A673 (cell line): Measurements from ENCODE around the gene PRMT7.

Source experiments
- CTCF ChIP-seq: fragments of 300-800, 200-600 bp; sonication (generic); conservative IDR thresholded peaks from 2 replicates; pipeline ENCODE4 v1.5.1; 2017; ENCODE audit warnings: low read depth, mild to moderate bottlenecking, antibody characterized with exemption, low read length, moderate library complexity, mixed read lengths
- EZH2 ChIP-seq: fragments of 200-600 bp; sonication (generic); IDR thresholded peaks from 2 replicates; pipeline ENCODE4 v1.6.1; 2017; ENCODE audit warnings: borderline replicate concordance, low read depth, mild to moderate bottlenecking, mixed read lengths, antibody characterized with exemption, low read length; ENCODE audit not compliant: poor library complexity, severe bottlenecking

- TF ChIP-seq EZH2 (no peak), CTCF (no peak)
These were observed at the start of gene PRMT7, which contains the start of gene SLC7A6OS for GRCh38 chr16:68310774-68311511.
